NCI-H2196 treated with DMSO at 0.1 percent for 48 hours (cell line): ENCODE measurements around the gene WDR76.

Source experiments
- DNase-seq: peaks from one replicate; lab custom pipeline; 2025; ENCODE audit not compliant: unreplicated experiment; lab: John Stamatoyannopoulos, UW

WDR76 gene

GRCh38 chr15:43877371-43877770, 50.6 kb downstream of the WDR76 start:
- no peak for DNase-seq

DNA sequence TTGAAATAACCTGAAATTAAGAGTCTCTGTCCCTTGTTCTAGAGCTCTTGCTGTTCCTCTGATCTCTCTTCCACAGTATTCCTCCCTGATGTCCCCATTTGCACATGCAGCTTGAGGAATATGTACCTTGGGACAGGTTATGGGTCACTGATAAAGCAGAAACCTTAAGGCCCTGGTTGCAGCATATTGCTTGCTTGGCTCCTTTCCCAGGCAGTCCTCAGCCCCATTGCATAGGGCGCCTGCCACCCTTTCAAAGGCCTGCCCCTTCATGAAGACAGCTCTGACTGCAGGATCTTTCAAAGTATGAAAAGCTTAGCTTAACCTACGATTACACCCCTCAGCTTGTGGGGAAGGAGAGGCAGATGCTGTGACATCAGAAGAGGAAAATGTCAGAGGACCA, 51.6 kb downstream of the WDR76 start:
- no peak for DNase-seq

- DNase-seq, result no peak
Measured at GRCh38 chr15:43879386-43880355, 52.9 kb downstream of the WDR76 start.

DNA sequence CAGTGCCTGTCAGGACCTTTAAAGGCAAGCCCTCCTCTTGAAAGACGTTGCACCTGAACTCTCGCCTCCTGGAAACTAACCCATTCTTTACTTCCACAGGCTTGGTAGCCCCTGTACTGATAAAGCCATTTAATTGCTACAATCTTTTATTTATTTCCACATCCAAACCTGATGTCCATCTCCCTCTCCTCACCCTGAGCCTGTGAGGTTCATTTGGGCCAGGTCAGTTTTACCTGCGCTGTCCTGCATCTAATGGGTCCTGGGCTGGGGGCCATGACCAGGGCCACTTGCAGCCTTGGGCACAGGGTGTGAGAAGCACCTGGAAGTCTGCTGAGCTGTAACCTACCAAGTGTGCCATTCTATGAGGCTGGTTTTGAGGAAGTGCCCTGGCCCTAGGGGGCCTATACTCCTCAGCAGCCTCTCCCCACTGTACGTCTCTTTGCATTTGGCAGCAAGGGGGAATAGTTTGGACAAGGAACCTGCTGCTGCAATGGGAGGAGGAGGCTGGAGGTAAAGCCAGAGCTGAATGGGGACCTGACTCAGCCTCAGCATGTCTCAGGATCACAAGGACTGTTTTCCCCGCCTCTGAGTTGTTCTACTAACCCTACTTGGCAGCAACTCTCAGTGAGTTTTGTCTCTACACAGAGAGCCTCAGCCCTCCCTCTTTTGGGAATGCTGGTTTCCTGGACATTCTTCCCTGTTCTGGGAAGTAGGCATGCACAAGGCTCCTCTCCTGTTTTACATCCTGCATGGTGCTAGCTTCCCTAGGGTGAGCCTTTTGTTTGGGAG, 53.8 kb downstream of the WDR76 start:
- DNase-seq, result no peak

GRCh38 chr15:43881245-43881644, 54.4 kb downstream of the WDR76 start:
- DNase-seq, result no peak

- DNase-seq, result no peak
Measured at GRCh38 chr15:43881944-43882343, 55.1 kb downstream of the WDR76 start.

DNA sequence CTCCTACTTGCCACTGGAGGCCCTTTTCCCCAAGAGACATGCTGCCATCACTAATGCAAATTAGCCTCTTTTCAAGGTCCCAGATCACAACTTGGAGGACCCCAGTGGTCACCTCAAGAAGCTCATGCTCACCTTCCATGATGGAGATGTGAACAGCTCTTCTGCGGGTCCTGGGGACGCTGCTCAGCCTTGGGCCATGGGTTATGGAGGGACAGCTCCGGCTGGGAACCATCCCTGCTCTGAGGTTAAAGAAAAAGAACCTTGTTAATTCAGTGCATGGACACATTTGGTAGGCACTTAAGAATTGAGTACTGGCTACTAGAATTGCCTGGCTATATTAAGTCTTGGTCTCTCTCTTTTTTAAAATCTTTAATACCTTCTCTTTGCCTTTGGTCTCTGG, 56.8 kb downstream of the WDR76 start:
- no peak for DNase-seq

- no peak for DNase-seq
Measured at GRCh38 chr15:43886558-43886957, 59.8 kb downstream of the WDR76 start.

- no peak for DNase-seq
Measured at GRCh38 chr15:43887901-43888300, 61.1 kb downstream of the WDR76 start.

GRCh38 chr15:43889042-43889441, 62.2 kb downstream of the WDR76 start:
- no peak for DNase-seq

DNA sequence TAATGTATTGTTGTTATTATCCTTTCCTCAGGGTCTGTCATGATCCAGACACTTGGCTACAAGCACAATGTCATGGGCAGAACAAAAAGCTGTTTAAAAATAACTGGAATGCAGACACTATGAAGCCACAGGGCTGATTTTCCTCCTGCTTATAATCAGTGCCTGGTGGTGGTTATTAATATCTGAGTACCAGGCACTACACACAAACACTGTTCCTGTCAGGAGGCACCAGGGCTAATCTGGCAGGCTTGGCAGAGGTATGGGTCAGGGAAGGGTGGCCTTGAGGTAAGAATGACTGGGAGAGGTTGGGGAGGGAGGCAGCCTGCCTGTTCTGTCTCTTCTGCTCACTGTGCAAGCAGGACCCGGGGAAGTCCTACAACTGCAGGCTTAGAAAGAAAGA, 67.2 kb downstream of the WDR76 start:
- no peak for DNase-seq

DNA sequence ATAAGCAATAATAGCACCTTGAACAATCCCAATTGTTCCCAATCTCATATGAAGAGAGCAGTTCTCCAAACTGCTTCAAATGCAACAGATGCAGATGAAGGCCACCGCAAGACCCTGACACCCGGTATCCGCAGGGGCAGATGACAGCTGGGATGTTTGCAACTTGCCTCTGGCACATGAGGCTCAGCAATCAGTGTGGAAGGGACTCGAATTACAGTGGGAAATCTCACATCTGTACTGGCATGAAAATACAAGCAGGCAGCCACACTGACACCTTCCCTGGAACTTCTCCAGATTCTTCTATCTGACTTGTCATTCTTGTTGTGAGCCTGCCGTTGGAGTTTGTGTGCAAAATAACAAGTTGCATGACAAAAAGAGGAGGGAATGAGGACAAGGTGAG, 68.8 kb downstream of the WDR76 start:
- no peak for DNase-seq

DNA sequence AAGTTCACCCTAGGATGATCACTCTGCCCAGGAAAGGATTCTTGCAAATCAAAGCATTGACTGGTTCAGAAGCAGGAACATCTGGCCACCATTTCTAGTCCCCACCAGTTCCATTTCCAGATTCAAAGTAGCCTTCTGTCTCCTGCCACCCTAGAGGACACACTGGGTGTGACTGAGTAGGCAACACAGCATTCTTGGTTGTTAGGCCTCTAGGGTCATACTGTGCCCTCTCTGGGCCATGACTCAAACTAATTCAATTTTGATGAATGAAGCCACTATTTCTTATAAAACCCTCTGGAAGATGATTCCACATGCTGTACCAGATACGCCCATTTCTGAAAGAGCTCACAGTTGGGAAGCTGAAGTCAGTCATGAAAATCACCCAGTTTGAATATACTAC, 69.7 kb downstream of the WDR76 start:
- no peak for DNase-seq

GRCh38 chr15:43898891-43899290, 72.1 kb downstream of the WDR76 start:
- no peak for DNase-seq

- DNase-seq, result no peak
Measured at GRCh38 chr15:43899928-43900327, 73.1 kb downstream of the WDR76 start.

- DNase-seq, result no peak
Measured at GRCh38 chr15:43900996-43901395, 74.2 kb downstream of the WDR76 start.

DNA sequence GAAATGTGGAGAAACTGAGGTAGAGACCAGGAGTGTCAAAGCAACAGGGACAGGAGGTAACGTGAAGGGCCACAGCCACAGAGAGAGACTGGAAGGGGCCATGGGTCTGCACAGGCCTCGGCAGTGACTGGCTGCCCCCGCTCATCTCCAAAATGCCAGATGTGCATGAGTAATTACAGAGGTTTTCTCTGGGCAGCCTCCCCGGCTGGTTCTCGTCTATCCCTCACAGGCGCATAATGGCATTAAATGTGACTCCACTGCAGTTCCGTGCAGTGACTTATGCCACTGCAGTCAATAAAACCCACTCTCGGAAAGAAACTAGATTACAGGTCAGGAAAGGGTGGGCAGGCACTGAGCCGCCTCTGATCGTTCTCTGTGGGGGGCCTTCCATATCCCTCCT, 74.7 kb downstream of the WDR76 start:
- DNase-seq, result no peak

DNA sequence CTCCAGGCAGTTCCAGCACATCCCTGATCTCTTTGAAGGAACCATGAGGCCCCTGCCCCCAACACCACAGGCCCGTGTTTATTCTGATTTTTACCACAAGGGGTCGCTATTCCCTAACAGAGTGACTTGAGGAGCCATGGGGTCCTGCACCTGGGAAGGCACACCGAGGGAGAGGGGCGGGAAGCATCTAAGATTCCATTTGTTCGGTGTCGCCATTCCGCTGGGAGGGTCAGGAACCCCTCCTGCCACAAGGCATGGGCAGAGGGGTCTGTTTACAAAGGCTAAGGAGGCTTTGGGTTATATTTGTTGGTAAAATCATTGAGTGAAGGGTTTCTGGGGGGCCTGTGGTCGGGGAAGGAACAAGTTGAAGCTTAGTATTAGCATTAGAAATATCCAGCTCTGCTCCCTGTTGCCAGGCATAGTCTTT, 77.1 kb downstream of the WDR76 start:
- no peak for DNase-seq

DNA sequence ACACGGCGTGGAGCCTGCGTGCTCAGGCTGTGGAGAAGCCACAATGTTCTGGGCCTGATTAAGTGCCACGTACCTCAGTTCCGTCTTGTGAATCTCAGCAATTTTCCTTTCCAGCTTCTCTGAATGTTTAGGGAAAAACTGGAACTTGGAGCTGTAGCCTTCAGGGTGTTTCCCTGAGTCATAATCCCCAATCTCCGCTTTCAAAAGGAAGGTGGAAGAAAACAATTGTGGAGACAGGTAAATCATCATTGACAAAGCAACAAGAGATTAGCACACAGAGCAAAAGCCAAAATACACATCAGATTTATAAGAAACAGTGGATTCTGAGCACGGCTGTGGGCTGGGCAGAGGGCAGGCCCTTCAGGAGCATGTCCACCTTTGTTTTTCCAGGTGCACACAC, 79.0 kb downstream of the WDR76 start:
- no peak for DNase-seq

GRCh38 chr15:43908516-43909050, 81.8 kb downstream of the WDR76 start:
- DNase-seq, result no peak

- DNase-seq, result no peak
Measured at GRCh38 chr15:43911235-43911781, 84.5 kb downstream of the WDR76 start.

- no peak for DNase-seq
Measured at GRCh38 chr15:43912208-43912607, 85.4 kb downstream of the WDR76 start.
